H1 (cell line): ENCODE data around the gene ZNF524. TPM values are rescaled to one million over a fixed set of nuclear protein-coding genes. Genes with fewer than 3 reads are reported as not detected.

Experiments used
- CTCF ChIA-PET: fragments of 300-600 bp; sonication (Branson Sonifier 250); formaldehyde crosslinking; loops from one replicate; lab custom pipeline; 2021; ENCODE audit not compliant: partially characterized antibody; lab: Charles Lee
- POLR2A ChIA-PET: fragments of 300-600 bp; sonication (Branson Sonifier 250); formaldehyde crosslinking; loops from one replicate; lab custom pipeline; 2021; ENCODE audit warnings: inconsistent platforms; ENCODE audit not compliant: partially characterized antibody; lab: Charles Lee
- DNase-seq, 2 experiments: peaks; one replicate each; pipeline versions ENCODE4 v3.0.0 to v3.0.0-alpha.2; 2010 to 2022; ENCODE audit warnings: low spot score in 2 of 2, low read depth in 1 of 2, mixed read lengths in 1 of 2
- FAIRE-seq: peaks from 2 replicates; lab custom pipeline; 2011; peaks lifted over from hg19 to GRCh38; lab: Jason Lieb, UNC
- H2AFZ ChIP-seq: 2 replicates; pipeline ENCODE4 v1.8.1; 2012; ENCODE audit warnings: low read length, inconsistent platforms
- H2AK5ac ChIP-seq: 2 replicates; pipeline ENCODE4 v1.6.1; 2013; ENCODE audit warnings: low read depth, low read length
- H2BK120ac ChIP-seq: replicated peaks from 2 replicates; pipeline ENCODE3; 2013; ENCODE audit warnings: low read depth, low read length, inconsistent platforms
- H2BK12ac ChIP-seq: 2 replicates; pipeline ENCODE4 v1.6.1; 2013; ENCODE audit warnings: low read depth, low read length
- H2BK15ac ChIP-seq: 2 replicates; pipeline ENCODE4 v1.6.1; 2013; ENCODE audit warnings: low read length
- H2BK20ac ChIP-seq: 2 replicates; pipeline ENCODE4 v1.6.1; 2013; ENCODE audit warnings: low read length
- H2BK5ac ChIP-seq: 2 replicates; pipeline ENCODE4 v1.6.1; 2013; ENCODE audit warnings: low read depth, low read length
- H3K14ac ChIP-seq: 2 replicates; pipeline ENCODE4 v1.6.1; 2013; ENCODE audit warnings: inconsistent platforms; ENCODE audit not compliant: insufficient read length
- H3K18ac ChIP-seq: 2 replicates; pipeline ENCODE4 v1.6.1; 2013; ENCODE audit warnings: low read length; ENCODE audit errors: extremely low read depth
- H3K23ac ChIP-seq: 2 replicates; pipeline ENCODE4 v1.6.1; 2013; ENCODE audit warnings: inconsistent platforms; ENCODE audit not compliant: insufficient read length
- H3K23me2 ChIP-seq: 2 replicates; pipeline ENCODE4 v1.6.1; 2013; ENCODE audit warnings: low read depth, low read length
- H3K27ac ChIP-seq: 2 replicates; pipeline ENCODE4 v1.6.1; 2011; ENCODE audit warnings: low read depth, low read length, inconsistent platforms
- H3K27me3 ChIP-seq, 4 experiments: replicated peaks in 1 of 4; 1 replicate in 1 of 4; 2 replicates in 3 of 4; pipeline versions ENCODE4 v1.6.1 to v1.8.1; 2011 to 2013; ENCODE audit warnings: low read length in 3 of 4, mild to moderate bottlenecking in 3 of 4, inconsistent platforms in 2 of 4, mixed read lengths in 2 of 4, moderate library complexity in 1 of 4; ENCODE audit not compliant: control insufficient read depth in 3 of 4, insufficient read depth in 3 of 4; ENCODE audit errors: extremely low read depth in 1 of 4
- H3K36me3 ChIP-seq, 4 experiments: 2 replicates each; pipeline versions ENCODE4 v1.6.1 to v1.8.1; 2011 to 2013; ENCODE audit warnings: mild to moderate bottlenecking in 4 of 4, low read length in 3 of 4, moderate library complexity in 2 of 4, control low read depth in 1 of 4, inconsistent platforms in 1 of 4; ENCODE audit not compliant: insufficient read depth in 4 of 4, control insufficient read depth in 2 of 4
- H3K4ac ChIP-seq: replicated peaks from 2 replicates; pipeline ENCODE3; 2013; ENCODE audit warnings: low read length, low read depth, mixed read lengths, inconsistent platforms; ENCODE audit not compliant: insufficient read length
- H3K4me1 ChIP-seq, 4 experiments: replicated peaks in 1 of 4; 1 replicate in 1 of 4; 2 replicates in 3 of 4; pipeline versions ENCODE4 v1.6.1 to v1.8.1; 2011 to 2013; ENCODE audit warnings: low read length in 3 of 4, inconsistent platforms in 2 of 4, mixed read lengths in 1 of 4; ENCODE audit not compliant: insufficient read depth in 4 of 4, control insufficient read depth in 3 of 4
- H3K4me2 ChIP-seq, 2 experiments: 2 replicates each; pipeline versions ENCODE4 v1.6.1 to v1.8.1; 2011 to 2013; ENCODE audit warnings: low read depth in 2 of 2, low read length in 2 of 2, control low read depth in 1 of 2, inconsistent platforms in 1 of 2, mild to moderate bottlenecking in 1 of 2; ENCODE audit not compliant: insufficient read depth in 1 of 2
- H3K4me3 ChIP-seq, 4 experiments: fragments of 200-600, 300-600 bp in 1 of 4; sonication (generic), shearing (Covaris generic), sonication (Bioruptor Twin) in 1 of 4; 2 replicates each; pipeline versions ENCODE4 v1.5.1 to v1.8.1; 2011 to 2016; ENCODE audit warnings: low read length in 4 of 4, low read depth in 3 of 4, control low read depth in 2 of 4, inconsistent platforms in 2 of 4, mild to moderate bottlenecking in 2 of 4, mixed read lengths in 1 of 4, moderate library complexity in 1 of 4; ENCODE audit not compliant: insufficient read depth in 2 of 4; ENCODE audit errors: extremely low read depth in 1 of 4
- H3K56ac ChIP-seq: replicated peaks from 2 replicates; pipeline ENCODE3; 2013; ENCODE audit warnings: low read depth, mild to moderate bottlenecking, mixed read lengths, low read length, inconsistent platforms; ENCODE audit not compliant: insufficient read length
- H3K79me1 ChIP-seq: 2 replicates; pipeline ENCODE4 v1.6.1; 2013; ENCODE audit warnings: low read depth, low read length, control low read depth
- H3K79me2 ChIP-seq, 2 experiments: 2 replicates each; pipeline versions ENCODE4 v1.6.1 to v1.8.1; 2012 to 2013; ENCODE audit warnings: low read length in 2 of 2, mild to moderate bottlenecking in 2 of 2, inconsistent platforms in 1 of 2; ENCODE audit not compliant: insufficient read depth in 2 of 2, control insufficient read depth in 1 of 2
- H3K9ac ChIP-seq, 4 experiments: replicated peaks in 1 of 4; 1 replicate in 1 of 4; 2 replicates in 3 of 4; pipeline versions ENCODE4 v1.6.1 to v1.8.1; 2011 to 2013; ENCODE audit warnings: low read depth in 3 of 4, low read length in 3 of 4, control low read depth in 2 of 4, mild to moderate bottlenecking in 2 of 4, moderate library complexity in 2 of 4, inconsistent platforms in 1 of 4; ENCODE audit errors: extremely low read depth in 1 of 4
- H3K9me3 ChIP-seq, 2 experiments: 2 replicates each; pipeline versions ENCODE4 v1.6.1 to v1.8.1; 2012 to 2013; ENCODE audit warnings: mild to moderate bottlenecking in 2 of 2, moderate library complexity in 2 of 2, control low read depth in 1 of 2, inconsistent platforms in 1 of 2, low read depth in 1 of 2, low read length in 1 of 2, mixed read lengths in 1 of 2; ENCODE audit not compliant: insufficient read depth in 2 of 2
- H4K20me1 ChIP-seq, 2 experiments: replicated peaks in 1 of 2; 2 replicates each; pipeline versions ENCODE3 to v1.8.1; 2011 to 2013; ENCODE audit warnings: inconsistent platforms in 2 of 2, low read length in 2 of 2, mild to moderate bottlenecking in 1 of 2; ENCODE audit not compliant: insufficient read depth in 2 of 2, control insufficient read depth in 1 of 2
- H4K5ac ChIP-seq: 2 replicates; pipeline ENCODE4 v1.6.1; 2013; ENCODE audit warnings: low read length, low read depth, mixed read lengths, inconsistent platforms; ENCODE audit not compliant: insufficient read length
- H4K8ac ChIP-seq: 2 replicates; pipeline ENCODE4 v1.8.0; 2013; ENCODE audit warnings: mild to moderate bottlenecking, moderate library complexity, low read length, inconsistent platforms; ENCODE audit not compliant: insufficient read depth; ENCODE audit errors: extremely low read depth
- H4K91ac ChIP-seq: replicated peaks from 2 replicates; pipeline ENCODE3; 2013; ENCODE audit warnings: low read length, mixed read lengths, inconsistent platforms; ENCODE audit not compliant: insufficient read length
- NRF1 ChIP-seq: IDR thresholded peaks from 2 replicates; pipeline ENCODE4 v1.6.1; 2011; ENCODE audit warnings: mild to moderate bottlenecking, low read depth, low read length, improper control_type of control experiment
- WGBS, 2 experiments: shearing (Covaris generic) in 1 of 2; methylation state at CpG; one replicate each; pipeline versions ENCODE4 v1.1.6 to v1.1.7; 2013 to 2015; ENCODE audit warnings: low lambda C conversion rate in 2 of 2, mixed read lengths in 2 of 2, inconsistent platforms in 1 of 2, low coverage in 1 of 2, missing lambda C conversion rate in 1 of 2; ENCODE audit not compliant: insufficient replicate concordance in 2 of 2, insufficient coverage in 1 of 2, insufficient read length in 1 of 2; ENCODE audit errors: extremely low coverage in 1 of 2, missing lambda C conversion rate in 1 of 2; 5-methylcytosine and 5-hydroxymethylcytosine counted together
- polyA plus RNA-seq, 7 experiments: library from polyadenylated mRNA; depleted of rRNA in 3 of 7; stranded (reverse) in 5 of 7; unstranded in 2 of 7; fragments of >200 nt in 5 of 7; fragments of 200-250 nt in 2 of 7; gene quantifications; 1 replicate in 5 of 7; 2 replicates in 1 of 7; 4 replicates in 1 of 7; pipeline versions ENCODE4 v1.2.1 to v1.2.3, GENCODE V29; 2011 to 2013; ENCODE audit warnings: missing spikeins in 2 of 7, mixed read lengths in 2 of 7
- total RNA-seq: library from RNA; stranded (reverse); fragmentation: NEBNext Ultra II Directional; extraction: Animal tissue kit (Norgen Biotek cat#: 25700); gene quantifications from 2 replicates; pipeline ENCODE4 v1.2.1, GENCODE V29; 2021
- TF ChIP-seq, protein P1 (sequence below): IDR thresholded peaks from 2 replicates; pipeline ENCODE4 v1.6.1; 2012; ENCODE audit warnings: inconsistent platforms

The ZNF524 gene
- total and polyA plus RNA-seq, 2 of the 8 experiments (the other 6 are each of a cell fraction or from before 2014, with no cell fraction given) = 4.4 to 4.7 TPM

DNA sequence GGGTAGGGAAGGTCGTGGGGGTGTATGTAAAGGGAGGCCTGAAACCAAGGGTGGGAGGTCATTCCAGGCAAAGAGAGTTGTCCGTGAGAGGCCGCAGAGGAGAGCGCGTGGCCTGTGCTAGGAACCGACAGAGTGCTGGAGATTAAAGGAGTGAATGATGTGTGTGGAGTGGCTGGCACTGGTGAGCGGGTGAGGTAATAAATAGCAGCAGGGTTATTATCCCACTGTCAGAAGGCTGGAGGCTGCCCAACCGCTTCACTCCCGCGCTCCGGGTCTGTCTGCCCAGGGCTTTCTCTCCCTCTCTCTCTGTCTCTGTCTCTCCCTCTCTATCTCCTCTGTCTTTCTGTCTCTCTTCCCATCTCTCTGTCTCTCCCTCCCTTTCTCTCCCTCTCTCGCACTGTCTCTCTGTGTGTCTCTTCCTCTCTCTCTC, 36.8 kb upstream of the ZNF524 start:
- FAIRE-seq (no peak), DNase-seq (no peak)
- WGBS, 2 experiments = 88% methylated on average over 8 of the region's 12 CpGs; no CpG with 5 or more reads in 1 of the 2 experiments

More for the DNA sequence above, 36.8 kb upstream of the ZNF524 start:
- Histone ChIP-seq H2BK5ac (no peak overlapping the region), H2AFZ (peak overlapping the region; percentile 5; the same call in 1 of the 2 replicates), H3K27me3 (no peaks in the 10 kb centered on the region; a peak in 1 of 7 replicates), H2AK5ac (no peak overlapping the region), H3K23ac (no peak overlapping the region), H3K56ac (no peak overlapping the region), H2BK15ac (no peak overlapping the region), H3K36me3 (no peaks in the 10 kb centered on the region), H3K27ac (no peak overlapping the region), H3K23me2 (peaks cover 7% of the 10 kb centered on the region; the same call in 1 of the 2 replicates), H3K18ac (no peak overlapping the region), H3K4me3 (no peak overlapping the region), H3K79me1 (no peaks in the 10 kb centered on the region), H2BK120ac (no peak overlapping the region), H4K5ac (no peak overlapping the region), H3K4me2 (no peak overlapping the region), H4K8ac (no peak overlapping the region), H3K4me1 (no peaks in the 10 kb centered on the region), H3K4ac (no peak overlapping the region), H3K9me3 (no peaks in the 10 kb centered on the region), H4K20me1 (peaks cover 0 to 4% of the 10 kb centered on the region in 2 experiments), H3K14ac (no peak overlapping the region), H3K79me2 (no peaks in the 10 kb centered on the region), H4K91ac (no peak overlapping the region), H2BK20ac (no peak overlapping the region), H2BK12ac (no peak overlapping the region), H3K9ac (no peak overlapping the region)
- TF ChIP-seq, protein P1, sequence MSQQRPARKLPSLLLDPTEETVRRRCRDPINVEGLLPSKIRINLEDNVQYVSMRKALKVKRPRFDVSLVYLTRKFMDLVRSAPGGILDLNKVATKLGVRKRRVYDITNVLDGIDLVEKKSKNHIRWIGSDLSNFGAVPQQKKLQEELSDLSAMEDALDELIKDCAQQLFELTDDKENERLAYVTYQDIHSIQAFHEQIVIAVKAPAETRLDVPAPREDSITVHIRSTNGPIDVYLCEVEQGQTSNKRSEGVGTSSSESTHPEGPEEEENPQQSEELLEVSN = no peak
- no peak for TF ChIP-seq NRF1
- CTCF ChIA-PET = no interaction called here
- POLR2A ChIA-PET = no interaction called here
